HL-60/S4 treated with retinoic acid at 250 ng/mL for 4 days and 3 days (cell line): Measurements from ENCODE around the gene USP17L22.
"Not testable (repeated sequence)": the region's sequence is repeated elsewhere in the genome, so short reads cannot be mapped to it uniquely, and the experiment has no call there.

Source experiments
- in situ Hi-C: fragments of 300-500 bp; cut with MboI; formaldehyde crosslinking; loops from 2 replicates; pipeline ENCODE4 v1.7.0; 2022; ENCODE audit warnings: low sequenced_read_pairs

The USP17L22 gene

GRCh38 chr4:9267319-9267718 is at the start of gene USP17L22:
Gene USP17L22 (plus strand): TSS chr4:9267619. CDS start chr4:9267619, 0 bp downstream.
- in situ Hi-C loops: not testable (repeated sequence)

GRCh38 chr4:9219852-9220251 is 47.6 kb upstream of the USP17L22 start, which contains the start of gene USP17L12:
Gene USP17L12 (plus strand): TSS chr4:9220152. CDS start chr4:9220152, 0 bp downstream.
- in situ Hi-C loops: not testable (repeated sequence)

- in situ Hi-C loops: not testable (repeated sequence)
Measured at GRCh38 chr4:9224596-9224995, 42.8 kb upstream of the USP17L22 start, which contains the start of gene USP17L13. Gene USP17L13 (plus strand): TSS chr4:9224896. CDS start chr4:9224896, 0 bp downstream.

- in situ Hi-C loops: not testable (repeated sequence)
Measured at GRCh38 chr4:9230249-9230648, 37.2 kb upstream of the USP17L22 start.

GRCh38 chr4:9234085-9234484 is 33.3 kb upstream of the USP17L22 start, which contains the start of gene USP17L15:
Gene USP17L15 (plus strand): TSS chr4:9234385. CDS start chr4:9234385, 0 bp downstream.
- in situ Hi-C loops: not testable (repeated sequence)

GRCh38 chr4:9238461-9238860 is 29.0 kb upstream of the USP17L22 start:
- in situ Hi-C loops: not testable (repeated sequence)

GRCh38 chr4:9243579-9243978 is 23.8 kb upstream of the USP17L22 start, which contains the start of gene USP17L17:
Gene USP17L17 (plus strand): TSS chr4:9243879. CDS start chr4:9243879, 0 bp downstream.
- in situ Hi-C loops: not testable (repeated sequence)

- in situ Hi-C loops: not testable (repeated sequence)
Measured at GRCh38 chr4:9247953-9248680, 19.3 kb upstream of the USP17L22 start, which contains the start of gene USP17L18. Gene USP17L18 (plus strand): TSS chr4:9248630. CDS start chr4:9248630, 0 bp downstream.

GRCh38 chr4:9253078-9253477 is 14.3 kb upstream of the USP17L22 start, which contains the start of gene USP17L19:
Gene USP17L19 (plus strand): TSS chr4:9253378. CDS start chr4:9253378, 0 bp downstream.
- in situ Hi-C loops: not testable (repeated sequence)

- in situ Hi-C loops: not testable (repeated sequence)
Measured at GRCh38 chr4:9257824-9258223, 9.6 kb upstream of the USP17L22 start, which contains the start of gene USP17L20. Gene USP17L20 (plus strand): TSS chr4:9258124. CDS start chr4:9258124, 0 bp downstream.

- in situ Hi-C loops: not testable (repeated sequence)
Measured at GRCh38 chr4:9262572-9262971, 4.8 kb upstream of the USP17L22 start, which contains the start of gene USP17L21. Gene USP17L21 (plus strand): TSS chr4:9262872. CDS start chr4:9262872, 0 bp downstream.

GRCh38 chr4:9271719-9272118 is 4.3 kb downstream of the USP17L22 start:
- in situ Hi-C loops: not testable (repeated sequence)
